IMR-90 (cell line): ENCODE measurements around the gene TBCEL. TPM values are rescaled to one million over a fixed set of nuclear protein-coding genes. Genes with fewer than 3 reads are reported as not detected.

Experiments
- ATAC-seq: fragments of 200-7000 bp; cut with Tn5 transposase; 2 replicates; pipeline ENCODE4 v1.9.1; 2020; ENCODE audit warnings: low read depth, mild to moderate bottlenecking, moderate library complexity
- BruUV-seq: library from RNA; stranded (reverse); fragments of 400-500 nt; replicated peaks from 2 replicates; lab custom pipeline; 2021; lab: Mats Ljungman, UMichigan
- CTCF ChIA-PET: fragments of 300-600 bp; formaldehyde crosslinking; extraction: SDS; loops from one replicate; lab custom pipeline; 2021; ENCODE audit warnings: antibody characterized with exemption; lab: Yijun Ruan, JAX
- POLR2A ChIA-PET: fragments of 300-600 bp; sonication (Branson Sonifier 250); formaldehyde crosslinking; loops from one replicate; lab custom pipeline; 2022; ENCODE audit warnings: antibody characterized with exemption; ENCODE audit not compliant: unreplicated experiment; lab: Charles Lee
- DNase-seq: peaks from one replicate; pipeline ENCODE4 v3.0.0; 2013
- H2AFZ ChIP-seq: replicated peaks from 2 replicates; pipeline ENCODE3; 2013; ENCODE audit warnings: low read length, mild to moderate bottlenecking; ENCODE audit not compliant: poor library complexity
- H2AK5ac ChIP-seq: 2 replicates; pipeline ENCODE4 v1.6.1; 2013; ENCODE audit warnings: low read depth, low read length, inconsistent platforms
- H2AK9ac ChIP-seq: replicated peaks from 2 replicates; pipeline ENCODE3; 2013; ENCODE audit warnings: mild to moderate bottlenecking, low read depth, low read length, moderate library complexity; ENCODE audit not compliant: poor library complexity
- H2BK120ac ChIP-seq: 2 replicates; pipeline ENCODE4 v1.6.1; 2013; ENCODE audit warnings: low read depth, low read length, inconsistent platforms
- H2BK15ac ChIP-seq: 3 replicates; pipeline ENCODE4 v1.6.1; 2013; ENCODE audit warnings: low read depth, low read length, inconsistent platforms
- H2BK20ac ChIP-seq: 2 replicates; pipeline ENCODE4 v1.6.1; 2013; ENCODE audit warnings: low read depth, mild to moderate bottlenecking, inconsistent platforms, low read length, moderate library complexity
- H2BK5ac ChIP-seq: 2 replicates; pipeline ENCODE4 v1.6.1; 2013; ENCODE audit warnings: mild to moderate bottlenecking, low read depth, low read length, inconsistent platforms; ENCODE audit not compliant: poor library complexity, severe bottlenecking
- H3K14ac ChIP-seq: replicated peaks from 2 replicates; pipeline ENCODE4 v1.6.1; 2013; ENCODE audit warnings: low read depth, low read length, inconsistent platforms
- H3K18ac ChIP-seq: 2 replicates; pipeline ENCODE4 v1.6.1; 2013; ENCODE audit warnings: low read depth, low read length, control low read depth
- H3K23ac ChIP-seq: 2 replicates; pipeline ENCODE4 v1.6.1; 2013; ENCODE audit warnings: low read depth, low read length, inconsistent platforms
- H3K27ac ChIP-seq: 2 replicates; pipeline ENCODE4 v1.5.1; 2013; ENCODE audit warnings: mild to moderate bottlenecking, control low read depth, low read length; ENCODE audit not compliant: insufficient read depth
- H3K27me3 ChIP-seq: 2 replicates; pipeline ENCODE4 v1.6.1; 2013; ENCODE audit warnings: low read length; ENCODE audit not compliant: control insufficient read depth, insufficient read depth
- H3K36me3 ChIP-seq: 2 replicates; pipeline ENCODE4 v1.6.1; 2013; ENCODE audit warnings: low read length, mixed read lengths; ENCODE audit not compliant: control insufficient read depth, insufficient read depth
- H3K4ac ChIP-seq: 2 replicates; pipeline ENCODE4 v1.6.1; 2013; ENCODE audit warnings: low read depth, low read length, inconsistent platforms
- H3K4me1 ChIP-seq: 2 replicates; pipeline ENCODE4 v1.6.1; 2013; ENCODE audit warnings: low read length, mixed read lengths; ENCODE audit not compliant: control insufficient read depth, insufficient read depth
- H3K4me2 ChIP-seq: 2 replicates; pipeline ENCODE4 v1.6.1; 2013; ENCODE audit warnings: low read depth, mild to moderate bottlenecking, control low read depth, low read length, moderate library complexity
- H3K4me3 ChIP-seq: 2 replicates; pipeline ENCODE4 v1.5.1; 2013; ENCODE audit warnings: low read depth, mild to moderate bottlenecking, control low read depth, low read length, moderate library complexity; ENCODE audit not compliant: insufficient read depth
- H3K56ac ChIP-seq: 2 replicates; pipeline ENCODE4 v1.6.1; 2013; ENCODE audit warnings: low read length, inconsistent platforms; ENCODE audit not compliant: insufficient read depth; ENCODE audit errors: extremely low read depth
- H3K79me1 ChIP-seq, 2 experiments: 2 replicates each; pipeline ENCODE4 v1.6.1; 2013; ENCODE audit warnings: low read length in 2 of 2, inconsistent platforms in 1 of 2, low read depth in 1 of 2
- H3K9ac ChIP-seq: 2 replicates; pipeline ENCODE4 v1.6.1; 2013; ENCODE audit warnings: low read depth, low read length, control low read depth
- H3K9me1 ChIP-seq: 2 replicates; pipeline ENCODE4 v1.6.1; 2013; ENCODE audit warnings: low read length, inconsistent platforms; ENCODE audit not compliant: insufficient read depth
- H3K9me3 ChIP-seq: 2 replicates; pipeline ENCODE4 v1.6.1; 2013; ENCODE audit warnings: low read length; ENCODE audit not compliant: control insufficient read depth, insufficient read depth
- H4K20me1 ChIP-seq: 2 replicates; pipeline ENCODE4 v1.6.1; 2013; ENCODE audit warnings: low read length, inconsistent platforms; ENCODE audit not compliant: insufficient read depth
- H4K5ac ChIP-seq: 2 replicates; pipeline ENCODE4 v1.6.1; 2013; ENCODE audit warnings: mild to moderate bottlenecking, low read depth, low read length, control low read depth
- H4K8ac ChIP-seq, 2 experiments: 2 replicates each; pipeline ENCODE4 v1.6.1; 2013; ENCODE audit warnings: low read depth in 2 of 2, low read length in 2 of 2, control low read depth in 1 of 2, inconsistent platforms in 1 of 2
- H4K91ac ChIP-seq: 2 replicates; pipeline ENCODE4 v1.6.1; 2013; ENCODE audit warnings: low read depth, low read length, inconsistent platforms; ENCODE audit not compliant: insufficient read depth
- BHLHE40 ChIP-seq: fragments of 150-350 bp; IDR thresholded peaks from 2 replicates; pipeline ENCODE4 v1.6.1; 2016; ENCODE audit warnings: mild to moderate bottlenecking, low read depth, low read length
- CHD1 ChIP-seq: IDR thresholded peaks from 2 replicates; pipeline ENCODE4 v1.6.1; 2012; ENCODE audit warnings: low read depth, low read length, improper control_type of control experiment
- CTCF ChIP-seq: conservative IDR thresholded peaks from 2 replicates; pipeline ENCODE4 v1.5.1; 2012; ENCODE audit warnings: mild to moderate bottlenecking, low read depth, low read length, improper control_type of control experiment
- ELK1 ChIP-seq: fragments of 150-350 bp; IDR thresholded peaks from 2 replicates; pipeline ENCODE4 v1.6.1; 2016; ENCODE audit warnings: low read depth, mild to moderate bottlenecking, low read length, moderate library complexity, borderline replicate concordance
- FOS ChIP-seq: fragments of 150-350 bp; IDR thresholded peaks from 2 replicates; pipeline ENCODE4 v1.6.1; 2016; ENCODE audit warnings: low read depth, low read length
- MAFK ChIP-seq: IDR thresholded peaks from 2 replicates; pipeline ENCODE4 v1.6.1; 2012; ENCODE audit warnings: low read depth, low read length, improper control_type of control experiment
- MAZ ChIP-seq: IDR thresholded peaks from 2 replicates; pipeline ENCODE4 v1.6.1; 2012; ENCODE audit warnings: low read depth, mild to moderate bottlenecking, low read length, improper control_type of control experiment, moderate library complexity, borderline replicate concordance
- MXI1 ChIP-seq: IDR thresholded peaks from 2 replicates; pipeline ENCODE4 v1.6.1; 2012; ENCODE audit warnings: low read depth, mild to moderate bottlenecking, low read length, moderate library complexity, borderline replicate concordance
- POLR2A ChIP-seq: IDR thresholded peaks from 2 replicates; pipeline ENCODE4 v1.6.1; 2012; ENCODE audit warnings: mild to moderate bottlenecking, low read depth, low read length
- RAD21 ChIP-seq: IDR thresholded peaks from 2 replicates; pipeline ENCODE4 v1.6.1; 2012; ENCODE audit warnings: low read length, improper control_type of control experiment
- RCOR1 ChIP-seq: IDR thresholded peaks from 2 replicates; pipeline ENCODE4 v1.6.1; 2012; ENCODE audit warnings: mild to moderate bottlenecking, low read length, improper control_type of control experiment; ENCODE audit not compliant: insufficient replicate concordance
- RFX5 ChIP-seq: IDR thresholded peaks from 2 replicates; pipeline ENCODE4 v1.8.0; 2012; ENCODE audit warnings: low read depth, mild to moderate bottlenecking, low read length, moderate library complexity
- SMC3 ChIP-seq: fragments of 150-350 bp; IDR thresholded peaks from 2 replicates; pipeline ENCODE4 v1.6.1; 2016; ENCODE audit warnings: low read depth, mild to moderate bottlenecking, antibody characterized with exemption, low read length, moderate library complexity
- WGBS, 2 experiments: methylation state at CpG; one replicate each; pipeline versions ENCODE4 v1.1.5 to v1.1.7; 2013; ENCODE audit warnings: missing lambda C conversion rate in 2 of 2; ENCODE audit not compliant: insufficient read length in 1 of 2; ENCODE audit errors: extremely low coverage in 2 of 2; 5-methylcytosine and 5-hydroxymethylcytosine counted together
- dilution Hi-C: fragments of 300-500 bp; cut with HindIII; formaldehyde crosslinking; loops from one replicate; pipeline ENCODE4 v1.14.3; 2018; ENCODE audit warnings: low sequenced_read_pairs; ENCODE audit not compliant: unreplicated experiment
- in situ Hi-C: fragments of 300-500 bp; cut with MboI; formaldehyde crosslinking; loops from 3 replicates; pipeline ENCODE4 v1.14.3; 2019; ENCODE audit warnings: low sequenced_read_pairs, inconsistent platforms, mixed read lengths
- intact Hi-C: fragments of 100-400 bp; cut with micrococcal nuclease; formaldehyde crosslinking; loops from 2 replicates; pipeline ENCODE4 v1.10.0; 2022
- polyA plus RNA-seq, 3 experiments: library from polyadenylated mRNA; depleted of rRNA; stranded (reverse); fragments of >200 nt; gene quantifications; 2 replicates each; pipeline ENCODE4 v1.2.3, GENCODE V29; 2012; ENCODE audit warnings: low replicate concordance in 1 of 3
- total RNA-seq: library from RNA; depleted of rRNA; stranded (reverse); fragments of >200 nt; gene quantifications from 2 replicates; pipeline ENCODE4 v1.2.3, GENCODE V29; 2012

Gene TBCEL
- total and polyA plus RNA-seq, 2 of the 4 experiments (the other 2 are of a cell fraction), result 7.1 to 21.0 TPM

GRCh38 chr11:121123496-121124069 is 99.7 kb downstream of the TBCEL start:
- no peak overlapping the region for H2AK9ac ChIP-seq
- no peak overlapping the region for H3K27ac ChIP-seq
- intact Hi-C loops (no loop called here), dilution Hi-C loops (no loop called here), in situ Hi-C loops (no loop called here)
- H3K14ac ChIP-seq, result no peak overlapping the region
- H3K4me1 ChIP-seq, result no peaks in the 10 kb centered on the region
- H3K4me3 ChIP-seq, result no peak overlapping the region
- ChIA-PET POLR2A (no interaction called here), CTCF (interaction anchor here (0.5 kb wide), 1 partner anchor 379 kb away, joined by 3 read pairs; no protein-coding TSS in a partner anchor)
- H2BK120ac ChIP-seq, result no peak overlapping the region
- DNase-seq, result no peak
- no peak overlapping the region for H2BK5ac ChIP-seq
- H4K91ac ChIP-seq, result no peak overlapping the region
- ATAC-seq, result no peak
- no TSS peak for BruUV-seq
- H4K5ac ChIP-seq, result no peak overlapping the region
- no peak overlapping the region for H2AFZ ChIP-seq
- no peak overlapping the region for H2BK15ac ChIP-seq
- H3K23ac ChIP-seq, result no peak overlapping the region
- no peak overlapping the region for H3K56ac ChIP-seq
- H3K27me3 ChIP-seq, result peaks cover 2% of the 10 kb centered on the region; the same call in 1 of the 2 replicates
- no peaks in the 10 kb centered on the region for H3K36me3 ChIP-seq
- TF ChIP-seq ELK1 (no peak), MAFK (no peak), MXI1 (no peak), RAD21 (no peak), MAZ (no peak), SMC3 (no peak), FOS (no peak), POLR2A (no peak), CHD1 (no peak), CTCF (no peak), RCOR1 (no peak), BHLHE40 (no peak), RFX5 (no peak)
- no peaks in the 10 kb centered on the region for H4K20me1 ChIP-seq
- H3K4me2 ChIP-seq, result no peak overlapping the region
- WGBS, 2 experiments, result 50% methylated on average over 2 of the region's 6 CpGs; no CpG with 5 or more reads in 1 of the 2 experiments
- no peak overlapping the region for H3K18ac ChIP-seq
- H3K9me3 ChIP-seq, result peaks cover 4% of the 10 kb centered on the region
- no peak overlapping the region for H2AK5ac ChIP-seq
- H3K9ac ChIP-seq, result no peak overlapping the region
- no peak overlapping the region for H3K4ac ChIP-seq
- no peaks in the 10 kb centered on the region for H3K79me1 ChIP-seq
- H2BK20ac ChIP-seq, result no peak overlapping the region
- H4K8ac ChIP-seq, result no peak overlapping the region
- H3K9me1 ChIP-seq, result no peaks in the 10 kb centered on the region
